Fibroblast of the aortic adventitia (primary cell): ENCODE measurements around the gene FAM163A. TPM values are rescaled to one million over a fixed set of nuclear protein-coding genes. Genes with fewer than 3 reads are reported as not detected.
A peak's percentile ranks its signal among the peaks of the same experiment; 100 is the strongest.

Experiments used
- DNase-seq: peaks from one replicate; pipeline ENCODE4 v3.0.0-alpha.2; 2010; ENCODE audit warnings: low read depth
- H3K4me3 ChIP-seq: 2 replicates; pipeline ENCODE4 v1.5.1; 2011; ENCODE audit warnings: low read depth, mild to moderate bottlenecking, control low read depth, low read length, moderate library complexity
- total RNA-seq: library from RNA; depleted of rRNA; stranded (reverse); fragments of >200 nt; gene quantifications from 2 replicates; pipeline ENCODE4 v1.2.3, GENCODE V29; 2012; ENCODE audit warnings: low replicate concordance
- TF ChIP-seq, protein P1 (sequence below): IDR thresholded peaks from 2 replicates; pipeline ENCODE4 v1.5.1; 2011; ENCODE audit warnings: mild to moderate bottlenecking, low read length, control low read depth, inconsistent platforms; ENCODE audit not compliant: insufficient read depth

Gene FAM163A
- total RNA-seq, 1 donor: not detected

DNA sequence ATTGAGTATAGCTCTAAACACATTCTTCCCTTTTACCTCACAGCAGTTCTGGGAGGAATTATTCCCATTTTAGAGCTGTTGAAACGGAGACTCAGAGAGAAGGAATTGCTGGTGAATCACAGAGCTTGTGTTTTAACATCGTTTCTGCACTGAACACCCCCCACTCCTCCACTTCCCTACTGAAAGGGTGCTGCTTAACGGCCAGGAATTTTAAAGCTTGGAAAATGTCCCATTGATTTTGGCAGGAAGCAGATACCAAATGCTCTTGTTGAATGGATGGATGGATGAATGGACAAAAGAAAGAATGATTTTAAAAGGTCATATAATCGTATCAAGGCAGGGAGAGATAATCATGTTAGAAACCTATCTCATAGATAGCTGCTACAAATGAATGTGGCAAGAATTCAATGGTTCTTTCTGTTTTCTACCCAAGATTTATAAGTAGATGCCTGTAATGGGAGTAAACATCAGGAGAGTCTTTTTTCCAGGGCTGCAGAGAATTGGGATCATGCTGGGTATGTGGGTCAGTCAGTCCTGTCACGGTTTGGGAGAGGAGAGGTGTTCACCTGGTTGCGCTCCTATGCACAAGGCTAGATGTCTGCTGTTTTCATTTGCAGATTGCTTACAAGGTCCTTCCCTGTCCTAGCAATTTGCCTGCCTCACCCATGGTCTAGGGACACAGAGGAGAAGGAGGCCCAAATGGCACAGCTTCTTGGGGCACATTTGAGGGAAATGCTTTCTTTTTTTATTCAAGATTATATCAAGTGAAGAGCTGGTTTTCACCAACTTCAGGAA, 19.0 kb downstream of the FAM163A start:
- peak; percentile 14 for DNase-seq
- H3K4me3 ChIP-seq: no peak overlapping the region
- TF ChIP-seq, protein P1, sequence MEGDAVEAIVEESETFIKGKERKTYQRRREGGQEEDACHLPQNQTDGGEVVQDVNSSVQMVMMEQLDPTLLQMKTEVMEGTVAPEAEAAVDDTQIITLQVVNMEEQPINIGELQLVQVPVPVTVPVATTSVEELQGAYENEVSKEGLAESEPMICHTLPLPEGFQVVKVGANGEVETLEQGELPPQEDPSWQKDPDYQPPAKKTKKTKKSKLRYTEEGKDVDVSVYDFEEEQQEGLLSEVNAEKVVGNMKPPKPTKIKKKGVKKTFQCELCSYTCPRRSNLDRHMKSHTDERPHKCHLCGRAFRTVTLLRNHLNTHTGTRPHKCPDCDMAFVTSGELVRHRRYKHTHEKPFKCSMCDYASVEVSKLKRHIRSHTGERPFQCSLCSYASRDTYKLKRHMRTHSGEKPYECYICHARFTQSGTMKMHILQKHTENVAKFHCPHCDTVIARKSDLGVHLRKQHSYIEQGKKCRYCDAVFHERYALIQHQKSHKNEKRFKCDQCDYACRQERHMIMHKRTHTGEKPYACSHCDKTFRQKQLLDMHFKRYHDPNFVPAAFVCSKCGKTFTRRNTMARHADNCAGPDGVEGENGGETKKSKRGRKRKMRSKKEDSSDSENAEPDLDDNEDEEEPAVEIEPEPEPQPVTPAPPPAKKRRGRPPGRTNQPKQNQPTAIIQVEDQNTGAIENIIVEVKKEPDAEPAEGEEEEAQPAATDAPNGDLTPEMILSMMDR: no peak

DNA sequence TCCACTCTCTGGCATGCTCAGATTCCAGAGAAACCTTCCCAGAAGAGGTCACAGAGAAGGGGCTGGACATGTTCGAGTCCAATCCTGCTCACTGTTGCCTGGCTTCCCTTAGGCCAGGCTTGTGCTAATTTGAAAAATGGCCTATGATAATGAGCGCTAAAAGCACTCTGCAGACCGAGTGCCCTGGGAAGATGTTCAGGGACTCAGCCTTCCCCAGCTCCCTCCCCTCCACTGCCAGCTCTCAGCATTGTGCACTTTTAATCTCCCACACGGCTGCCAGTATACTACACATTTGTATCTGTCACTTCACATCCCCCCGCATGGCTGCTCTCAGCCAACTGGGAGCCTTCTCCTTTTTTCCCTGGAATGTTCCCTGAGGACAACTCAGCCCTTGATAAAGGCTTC, 24.1 kb downstream of the FAM163A start:
- DNase-seq: no peak
- TF ChIP-seq, protein P1: no peak
- H3K4me3 ChIP-seq: no peak overlapping the region

DNA sequence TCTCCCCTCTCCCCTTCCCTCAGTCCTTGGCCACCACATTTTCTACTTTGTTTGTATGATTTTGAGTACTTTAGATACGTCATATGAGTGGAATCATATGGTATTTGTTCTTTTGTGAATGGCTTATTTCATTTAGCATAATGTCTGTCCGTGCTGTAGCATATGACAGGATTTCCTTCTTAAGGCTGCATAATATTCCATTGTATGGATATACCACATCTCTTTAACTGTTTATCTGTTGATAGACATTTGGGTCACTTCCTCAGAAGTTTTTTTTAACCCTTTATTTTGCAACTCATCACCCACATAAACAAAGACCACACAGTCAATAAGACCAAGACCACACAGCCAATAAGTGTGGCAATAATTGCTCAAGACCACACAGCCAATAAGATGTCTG, 24.9 kb downstream of the FAM163A start:
- TF ChIP-seq, protein P1: no peak

DNA sequence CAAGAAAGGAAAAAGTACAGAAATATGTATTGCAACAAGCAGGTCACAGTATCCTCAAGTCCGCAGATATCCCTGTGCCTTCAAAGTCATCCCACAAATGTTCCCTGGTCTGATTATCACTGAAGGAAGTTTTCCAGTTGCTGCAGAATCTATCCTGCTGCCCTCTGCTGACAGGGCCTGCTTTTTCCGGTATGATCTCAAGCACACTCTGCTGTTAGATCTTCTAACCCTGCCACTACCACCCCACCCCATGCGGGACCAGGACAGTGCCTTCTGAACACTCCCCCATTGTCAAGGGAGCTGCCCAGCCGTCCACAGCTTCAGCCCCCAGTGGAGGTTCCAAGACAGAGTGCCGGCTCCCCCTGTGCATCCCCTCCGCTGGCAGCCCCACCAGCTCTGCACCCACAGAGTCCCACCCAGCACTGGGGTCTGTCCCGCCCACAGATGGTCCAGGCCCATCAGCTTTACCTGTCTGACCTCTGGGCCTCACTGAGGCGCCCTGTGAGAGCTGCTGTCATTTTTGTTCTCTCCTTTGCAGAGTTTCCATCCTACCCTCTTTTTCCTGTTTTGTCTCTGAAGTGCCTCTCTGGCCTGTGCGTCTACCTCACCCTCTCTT, 27.9 kb downstream of the FAM163A start:
- DNase-seq: no peak
- no peak overlapping the region for H3K4me3 ChIP-seq
- TF ChIP-seq, protein P1: peak; percentile 7

More for the DNA sequence above, 24.9 kb downstream of the FAM163A start:
- no peak overlapping the region for H3K4me3 ChIP-seq
- DNase-seq: no peak

DNA sequence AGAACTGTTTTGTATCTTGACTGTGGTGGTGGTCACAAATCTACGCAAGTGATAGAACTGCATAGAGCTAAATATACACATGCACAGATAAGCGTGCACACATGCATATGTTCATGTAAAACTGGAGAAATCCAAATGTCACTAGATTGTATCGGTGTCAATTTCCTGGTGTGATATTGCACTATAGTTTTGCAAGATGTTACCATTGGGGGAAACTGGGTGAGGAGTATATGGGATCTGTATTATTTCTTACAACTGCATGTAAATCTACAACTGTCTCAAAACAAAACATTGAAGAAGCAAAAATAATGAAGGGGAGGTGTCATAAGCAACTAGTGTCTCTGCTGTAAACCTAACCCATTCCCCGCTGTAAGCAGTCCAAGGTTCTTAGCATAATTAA, 30.2 kb downstream of the FAM163A start:
- no peak for DNase-seq
- H3K4me3 ChIP-seq: no peak overlapping the region
- TF ChIP-seq, protein P1: no peak

DNA sequence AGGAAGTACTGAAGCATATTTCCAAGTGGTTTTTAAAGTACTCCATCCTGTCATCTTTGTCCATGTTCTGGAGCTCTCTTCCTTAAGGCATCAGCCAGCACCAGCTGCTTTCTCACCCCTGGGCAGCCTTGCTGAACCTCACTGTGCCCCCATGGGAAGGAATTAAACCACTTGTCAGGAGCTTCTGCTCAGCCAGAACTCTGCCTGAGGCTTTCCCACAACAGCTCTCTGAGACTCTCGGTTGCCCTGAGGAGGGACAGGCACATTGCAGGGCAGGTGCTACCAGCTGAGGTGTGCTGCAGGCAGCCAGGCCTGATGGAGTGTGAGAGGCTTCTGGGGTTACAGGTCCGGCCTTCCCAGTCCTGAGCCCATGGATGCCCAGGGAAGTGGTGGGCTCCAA, 30.9 kb downstream of the FAM163A start:
- TF ChIP-seq, protein P1: no peak
- no peak for DNase-seq
- H3K4me3 ChIP-seq: no peak overlapping the region
